ENCODE data around the gene C11orf58. TPM values are rescaled to one million over a fixed set of nuclear protein-coding genes. Genes with fewer than 3 reads are reported as not detected.
A peak's percentile ranks its signal among the peaks of the same experiment; 100 is the strongest.

The C11orf58 gene
- total RNA-seq (2014; rRNA removed; shearing (Covaris generic)), result 118 and 127 TPM in 2 replicates

DNA sequence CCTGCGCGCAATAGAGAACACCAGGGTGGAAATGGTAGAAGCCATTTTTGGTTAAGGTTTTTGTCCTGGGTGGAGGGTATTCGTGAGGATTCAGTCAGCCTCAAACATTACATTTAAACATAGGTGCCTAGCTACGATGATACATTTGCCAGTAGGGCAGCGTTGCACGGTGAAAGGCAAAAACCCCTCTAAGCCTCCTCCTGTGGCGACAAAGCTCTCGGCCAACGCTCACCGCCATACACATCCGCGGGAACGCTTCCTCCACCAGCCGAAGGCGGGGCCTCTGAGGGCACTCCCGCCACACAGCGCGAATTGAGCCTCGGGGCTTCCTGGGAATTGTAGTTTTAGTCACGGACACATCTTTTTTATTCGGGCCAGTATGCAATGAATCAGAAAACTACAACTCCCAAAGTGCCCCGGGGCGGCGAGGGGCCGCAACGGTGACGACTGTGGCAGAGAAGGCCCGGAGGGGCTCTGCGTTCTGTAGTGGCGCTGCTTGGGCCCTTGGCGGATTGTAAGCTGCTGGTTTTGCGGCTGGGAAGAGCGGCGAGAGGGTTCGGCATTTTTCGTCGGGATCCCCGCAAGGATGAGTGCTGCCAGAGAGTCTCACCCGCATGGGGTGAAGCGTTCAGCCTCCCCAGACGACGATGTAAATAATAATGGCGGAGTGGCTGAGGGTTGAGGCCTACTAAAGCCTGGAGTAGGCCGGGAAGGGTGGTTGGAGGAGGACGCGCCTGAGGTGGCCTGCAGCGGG, at the start of gene C11orf58:
C11orf58 (plus strand) TSS at position 455 of the 754 bp plus-strand sequence; CDS start at position 587, 132 bp downstream.
- no peaks in the 10 kb centered on the region for H3K27me3 ChIP-seq (ENCODE audit: control insufficient read depth, insufficient read depth, low read length)
- peak within 1 kb of the TSS; percentile 71 for H3K4me3 ChIP-seq (ENCODE audit: insufficient read depth, low read depth, low read length)
- peaks cover 2% of the 10 kb centered on the region; the same call in 1 of the 2 replicates for H3K36me3 ChIP-seq (replicated peaks; ENCODE audit: control insufficient read depth, insufficient read depth, low read length)
- DNase-seq, result peak; percentile 89

DNA sequence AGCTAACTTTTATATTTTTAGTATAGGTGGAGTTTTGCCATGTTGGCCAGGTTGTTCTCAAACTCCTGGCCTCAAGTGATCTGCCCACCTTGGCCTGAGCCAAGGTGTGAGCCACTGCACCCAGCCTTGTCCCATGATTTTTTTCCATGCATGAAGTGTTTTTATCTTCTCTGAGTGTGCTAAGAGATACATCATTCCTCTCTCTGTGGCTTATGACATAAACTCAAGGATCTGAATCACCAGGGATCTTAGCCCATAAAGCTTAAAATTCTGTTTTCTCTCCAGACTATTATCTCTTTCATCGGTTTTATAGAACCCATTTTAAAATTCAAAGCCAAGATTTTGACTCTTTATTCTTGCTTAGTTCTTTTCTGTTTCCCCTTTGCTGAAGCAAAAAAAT, 48.4 kb upstream of the C11orf58 start:
- H3K36me3 ChIP-seq (replicated peaks; ENCODE audit: control insufficient read depth, insufficient read depth, low read length), result no peaks in the 10 kb centered on the region
- H3K4me3 ChIP-seq (ENCODE audit: insufficient read depth, low read depth, low read length), result no peak overlapping the region
- no peaks in the 10 kb centered on the region; the same call in 1 of the 2 replicates for H3K27me3 ChIP-seq (ENCODE audit: control insufficient read depth, insufficient read depth, low read length)
- DNase-seq, result no peak

- Histone ChIP-seq H3K27me3 (ENCODE audit: control insufficient read depth, insufficient read depth, low read length) (no peaks in the 10 kb centered on the region), H3K4me3 (ENCODE audit: insufficient read depth, low read depth, low read length) (no peak overlapping the region), H3K36me3 (replicated peaks; ENCODE audit: control insufficient read depth, insufficient read depth, low read length) (no peaks in the 10 kb centered on the region)
- DNase-seq, result no peak
These were observed 34.7 kb upstream of the C11orf58 start for GRCh38 chr11:16703795-16704194.

DNA sequence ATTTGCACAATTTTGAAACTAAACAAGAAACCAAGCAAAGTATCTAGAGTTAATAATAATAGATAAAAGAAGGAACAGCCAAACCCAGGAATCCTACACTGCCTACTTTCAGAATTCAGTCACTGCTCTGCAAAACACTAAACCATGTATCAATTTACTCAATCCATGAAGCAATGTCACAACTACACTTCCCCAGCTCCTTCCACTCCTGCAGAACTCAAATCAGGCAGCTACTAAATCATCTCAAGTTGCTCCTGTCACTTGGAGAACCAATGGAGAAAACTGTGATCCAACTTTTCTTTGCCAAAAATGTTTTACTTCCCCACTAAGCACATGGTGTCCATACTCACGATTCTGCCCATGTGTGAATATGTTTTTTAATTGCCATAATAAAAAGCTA, 24.9 kb upstream of the C11orf58 start:
- DNase-seq, result no peak
- Histone ChIP-seq H3K36me3 (replicated peaks; ENCODE audit: control insufficient read depth, insufficient read depth, low read length) (no peaks in the 10 kb centered on the region), H3K27me3 (ENCODE audit: control insufficient read depth, insufficient read depth, low read length) (no peaks in the 10 kb centered on the region), H3K4me3 (ENCODE audit: insufficient read depth, low read depth, low read length) (no peak overlapping the region)

- no peak for DNase-seq
- H3K36me3 ChIP-seq (replicated peaks; ENCODE audit: control insufficient read depth, insufficient read depth, low read length), result no peaks in the 10 kb centered on the region
- H3K27me3 ChIP-seq (ENCODE audit: control insufficient read depth, insufficient read depth, low read length), result no peaks in the 10 kb centered on the region
- H3K4me3 ChIP-seq (ENCODE audit: insufficient read depth, low read depth, low read length), result no peak overlapping the region
These were observed 15.7 kb upstream of the C11orf58 start for GRCh38 chr11:16722581-16723344.

DNA sequence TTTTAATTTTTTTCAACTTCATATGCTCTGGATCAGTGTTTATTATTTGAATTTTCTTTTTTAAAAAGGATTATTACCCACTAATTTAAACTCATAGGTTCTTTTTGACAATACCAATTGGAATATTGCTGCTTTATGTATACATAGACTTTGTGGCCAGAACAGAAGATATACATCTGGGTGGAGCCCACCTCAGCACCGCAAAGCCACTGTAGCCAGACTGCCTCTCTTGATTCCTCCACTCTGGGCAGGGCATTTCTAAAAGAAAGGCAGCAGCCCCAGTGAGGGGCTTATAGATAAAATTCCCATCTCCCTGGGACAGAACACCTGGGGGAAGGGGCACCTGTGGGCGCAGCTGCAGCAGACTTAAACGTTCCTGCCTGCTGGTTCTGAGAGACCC, 10.6 kb upstream of the C11orf58 start:
- no peak for DNase-seq

DNA sequence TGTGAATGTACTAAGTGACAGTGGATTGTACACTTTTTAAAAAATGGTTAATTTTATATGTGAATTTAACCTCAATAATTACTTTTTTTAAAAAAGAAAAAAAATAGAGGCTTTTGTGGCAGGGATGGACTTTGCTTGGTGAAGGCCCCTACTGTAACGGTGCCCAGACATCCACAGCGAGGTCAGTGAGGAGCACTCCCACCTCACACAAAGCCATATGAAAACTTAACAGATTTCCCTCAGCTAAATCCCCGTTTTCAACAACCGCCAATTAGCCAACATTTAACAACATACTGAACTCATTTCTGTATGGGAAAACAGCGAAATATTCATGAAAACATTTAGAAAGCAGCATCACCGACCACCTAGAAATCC, 642 bp upstream of the C11orf58 start:
- DNase-seq, result no peak
- H3K36me3 ChIP-seq (replicated peaks; ENCODE audit: control insufficient read depth, insufficient read depth, low read length), result peaks cover 2% of the 10 kb centered on the region; the same call in 1 of the 2 replicates
- no peaks in the 10 kb centered on the region for H3K27me3 ChIP-seq (ENCODE audit: control insufficient read depth, insufficient read depth, low read length)

More for the DNA sequence above, 10.6 kb upstream of the C11orf58 start:
- Histone ChIP-seq H3K27me3 (ENCODE audit: control insufficient read depth, insufficient read depth, low read length) (no peaks in the 10 kb centered on the region), H3K4me3 (ENCODE audit: insufficient read depth, low read depth, low read length) (no peak overlapping the region), H3K36me3 (replicated peaks; ENCODE audit: control insufficient read depth, insufficient read depth, low read length) (no peaks in the 10 kb centered on the region)

DNA sequence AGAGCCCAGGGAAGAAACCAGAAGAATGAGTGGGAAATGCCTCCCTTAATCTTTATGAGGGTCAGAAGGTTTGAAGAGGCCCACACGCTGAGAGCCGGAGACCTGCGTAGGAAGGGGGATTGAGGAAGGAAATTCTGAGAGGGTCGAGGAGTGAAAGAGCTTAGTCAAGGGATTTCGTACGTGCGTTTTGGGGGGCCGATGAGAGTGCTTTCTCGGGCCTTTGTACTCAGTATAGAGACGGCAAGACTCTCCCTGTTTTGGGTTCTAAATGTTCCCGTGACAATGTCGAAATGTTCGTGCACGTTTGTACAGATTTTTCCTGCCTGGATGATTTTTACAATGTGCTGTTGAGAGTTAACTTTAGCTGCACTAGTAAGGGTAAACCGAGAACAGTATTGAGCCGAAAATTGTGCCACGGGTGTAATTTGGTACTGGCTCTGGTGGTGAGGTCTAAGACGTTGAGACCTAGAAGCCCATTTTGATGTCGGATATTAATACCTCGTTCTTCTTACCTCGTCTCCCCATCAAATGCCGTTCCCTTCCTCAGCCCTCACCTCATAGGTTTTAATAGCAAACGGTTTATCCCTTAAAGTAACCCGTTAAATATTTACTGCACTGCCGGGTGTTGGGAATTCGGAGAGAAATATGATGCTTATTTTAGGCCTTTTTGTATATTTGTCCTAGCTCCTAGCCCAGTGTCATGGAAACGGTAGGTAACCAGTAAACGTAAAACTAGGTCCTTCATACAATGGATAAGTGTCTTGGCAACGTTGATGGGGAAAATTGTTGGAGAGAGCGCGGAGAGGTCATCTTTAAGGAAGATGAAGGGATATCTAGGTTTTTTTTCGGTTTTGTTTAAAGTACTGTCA, 734 bp downstream of the C11orf58 start:
- peak; percentile 28 for DNase-seq
- peaks cover 2% of the 10 kb centered on the region; the same call in 1 of the 2 replicates for H3K36me3 ChIP-seq (replicated peaks; ENCODE audit: control insufficient read depth, insufficient read depth, low read length)
- H3K4me3 ChIP-seq (ENCODE audit: insufficient read depth, low read depth, low read length), result peak overlapping the region; percentile 71

More for the DNA sequence above, 642 bp upstream of the C11orf58 start:
- peak overlapping the region; percentile 71 for H3K4me3 ChIP-seq (ENCODE audit: insufficient read depth, low read depth, low read length)

DNA sequence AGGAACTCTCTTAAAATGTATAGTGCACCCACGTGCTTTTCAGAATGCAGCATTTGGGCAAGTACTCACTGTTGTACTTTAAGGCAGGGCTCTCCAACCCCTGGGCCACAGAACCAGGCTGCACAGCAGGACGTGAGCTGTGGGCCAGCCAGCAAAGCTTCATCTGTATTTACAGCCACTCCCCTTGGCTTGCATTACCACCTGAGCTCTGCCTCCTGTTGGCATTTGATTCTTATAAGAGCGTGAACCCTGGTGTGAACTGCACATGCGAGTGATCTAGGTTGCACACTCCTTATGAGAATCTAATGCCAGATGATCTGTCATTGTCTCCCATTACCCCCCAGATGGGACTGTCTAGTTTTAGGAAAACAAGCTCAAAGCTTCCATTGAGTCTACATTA, 3.0 kb downstream of the C11orf58 start:
- Histone ChIP-seq H3K4me3 (ENCODE audit: insufficient read depth, low read depth, low read length) (no peak overlapping the region), H3K27me3 (ENCODE audit: control insufficient read depth, insufficient read depth, low read length) (no peaks in the 10 kb centered on the region), H3K36me3 (replicated peaks; ENCODE audit: control insufficient read depth, insufficient read depth, low read length) (peaks cover 3% of the 10 kb centered on the region)
- no peak for DNase-seq

More for the DNA sequence above, 734 bp downstream of the C11orf58 start:
- H3K27me3 ChIP-seq (ENCODE audit: control insufficient read depth, insufficient read depth, low read length), result no peaks in the 10 kb centered on the region

GRCh38 chr11:16743478-16743877, 5.0 kb downstream of the C11orf58 start:
- Histone ChIP-seq H3K4me3 (ENCODE audit: insufficient read depth, low read depth, low read length) (no peak overlapping the region), H3K36me3 (replicated peaks; ENCODE audit: control insufficient read depth, insufficient read depth, low read length) (peaks cover 10% of the 10 kb centered on the region)
- DNase-seq, result no peak

GRCh38 chr11:16744128-16744725, 5.8 kb downstream of the C11orf58 start:
- H3K36me3 ChIP-seq (replicated peaks; ENCODE audit: control insufficient read depth, insufficient read depth, low read length), result peaks cover 10% of the 10 kb centered on the region
- H3K27me3 ChIP-seq (ENCODE audit: control insufficient read depth, insufficient read depth, low read length), result no peaks in the 10 kb centered on the region
- DNase-seq, result no peak
- no peak overlapping the region for H3K4me3 ChIP-seq (ENCODE audit: insufficient read depth, low read depth, low read length)

More at GRCh38 chr11:16743478-16743877, 5.0 kb downstream of the C11orf58 start:
- no peaks in the 10 kb centered on the region for H3K27me3 ChIP-seq (ENCODE audit: control insufficient read depth, insufficient read depth, low read length)

- H3K36me3 ChIP-seq (replicated peaks; ENCODE audit: control insufficient read depth, insufficient read depth, low read length), result peaks cover 25% of the 10 kb centered on the region
These were observed 7.6 kb downstream of the C11orf58 start for GRCh38 chr11:16745950-16746605.

GRCh38 chr11:16749092-16749491, 10.6 kb downstream of the C11orf58 start:
- Histone ChIP-seq H3K27me3 (ENCODE audit: control insufficient read depth, insufficient read depth, low read length) (no peaks in the 10 kb centered on the region), H3K36me3 (replicated peaks; ENCODE audit: control insufficient read depth, insufficient read depth, low read length) (peaks cover 33% of the 10 kb centered on the region), H3K4me3 (ENCODE audit: insufficient read depth, low read depth, low read length) (no peak overlapping the region)
- no peak for DNase-seq

More at GRCh38 chr11:16745950-16746605, 7.6 kb downstream of the C11orf58 start:
- no peak for DNase-seq
- no peaks in the 10 kb centered on the region for H3K27me3 ChIP-seq (ENCODE audit: control insufficient read depth, insufficient read depth, low read length)
- H3K4me3 ChIP-seq (ENCODE audit: insufficient read depth, low read depth, low read length), result no peak overlapping the region
